Dermis blood vessel endothelial cell (primary cell): ENCODE measurements around the gene SIRPG. TPM values are rescaled to one million over a fixed set of nuclear protein-coding genes. Genes with fewer than 3 reads are reported as not detected.
A peak's percentile ranks its signal among the peaks of the same experiment; 100 is the strongest.
"Not testable (repeated sequence)": the region's sequence is repeated elsewhere in the genome, so short reads cannot be mapped to it uniquely, and the experiment has no call there.

ENCODE experiments used
- DNase-seq: peaks from one replicate; pipeline ENCODE4 v3.0.0; 2010
- total RNA-seq: library from RNA; depleted of rRNA; stranded (reverse); fragments of >200 nt; gene quantifications from 2 replicates; pipeline ENCODE4 v1.2.3, GENCODE V29; 2014

Gene SIRPG
- total RNA-seq, 1 donor from 2014 or later = not detected

GRCh38 chr20:1671891-1672669 is 14.5 kb upstream of the SIRPG start:
- DNase-seq = no peak

- peak; percentile 1 for DNase-seq
Measured at GRCh38 chr20:1669304-1669703, 11.7 kb upstream of the SIRPG start.

GRCh38 chr20:1667502-1668085 is 10.0 kb upstream of the SIRPG start:
- no peak for DNase-seq

- DNase-seq = no peak
Measured at GRCh38 chr20:1666802-1667201, 9.2 kb upstream of the SIRPG start.

- DNase-seq = no peak
Measured at GRCh38 chr20:1665345-1665744, 7.8 kb upstream of the SIRPG start.

GRCh38 chr20:1664911-1665310 is 7.3 kb upstream of the SIRPG start:
- DNase-seq = no peak

GRCh38 chr20:1663917-1664316 is 6.3 kb upstream of the SIRPG start:
- no peak for DNase-seq

- no peak for DNase-seq
Measured at GRCh38 chr20:1661542-1662299, 4.1 kb upstream of the SIRPG start.

- DNase-seq = no peak
Measured at GRCh38 chr20:1660246-1660645, 2.7 kb upstream of the SIRPG start.

- DNase-seq = no peak
Measured at GRCh38 chr20:1656844-1657243, 735 bp downstream of the SIRPG start.

GRCh38 chr20:1654996-1655395 is 2.6 kb downstream of the SIRPG start:
- DNase-seq = peak; percentile 19

- no peak for DNase-seq
Measured at GRCh38 chr20:1652960-1653359, 4.6 kb downstream of the SIRPG start.

- DNase-seq = no peak
Measured at GRCh38 chr20:1652104-1652503, 5.5 kb downstream of the SIRPG start.

GRCh38 chr20:1651268-1652058 is 6.1 kb downstream of the SIRPG start:
- no peak for DNase-seq

GRCh38 chr20:1648101-1648500 is 9.5 kb downstream of the SIRPG start:
- DNase-seq = no peak

- no peak for DNase-seq
Measured at GRCh38 chr20:1646975-1647431, 10.6 kb downstream of the SIRPG start.

GRCh38 chr20:1644101-1644962 is 13.2 kb downstream of the SIRPG start:
- no peak for DNase-seq

- not testable (repeated sequence) for DNase-seq
Measured at GRCh38 chr20:1638643-1639042, 18.9 kb downstream of the SIRPG start.

GRCh38 chr20:1637755-1638154 is 19.8 kb downstream of the SIRPG start:
- DNase-seq = no peak

- DNase-seq = peak; percentile 89
Measured at GRCh38 chr20:1637226-1637625, 20.4 kb downstream of the SIRPG start.

GRCh38 chr20:1636621-1637020 is 21.0 kb downstream of the SIRPG start:
- peak; percentile 62 for DNase-seq
